ENCODE results near the gene FMNL2. TPM values are rescaled to one million over a fixed set of nuclear protein-coding genes. Genes with fewer than 3 reads are reported as not detected.
A peak's percentile ranks its signal among the peaks of the same experiment; 100 is the strongest.

FMNL2 gene
- total RNA-seq, 1 experiment from 2014 or later = 33.6 TPM

- BruUV-seq (replicated peaks) = no TSS peak
- DNase-seq (ENCODE audit: low read depth, low spot score) (no peak), ATAC-seq (no peak)
- Histone ChIP-seq H3K4me1 (ENCODE audit: control insufficient read depth, insufficient read depth, low read length) (peaks cover 45% of the 10 kb centered on the region), H3K36me3 (ENCODE audit: control insufficient read depth, insufficient read depth, low read length) (no peaks in the 10 kb centered on the region), H3K27ac (ENCODE audit: low read length) (peak overlapping the region; percentile 89; the same call in 1 of the 2 replicates), H3K4me3 (ENCODE audit: low read depth in 2 of 2, low read length in 2 of 2) (no peak overlapping the region), H3K27me3 (ENCODE audit: control insufficient read depth, insufficient read depth, low read length) (no peaks in the 10 kb centered on the region), H3K9me3 (ENCODE audit: control insufficient read depth, insufficient read depth, low read depth, low read length) (no peaks in the 10 kb centered on the region)
- POLR2A ChIA-PET = no interaction called here
- intact Hi-C loops (cut with micrococcal nuclease; ENCODE audit: unreplicated experiment) (loop anchor here (5.0 kb wide), 2 partner anchors 128 to 273 kb away; partner anchors contain the start of gene FMNL2), in situ Hi-C loops (cut with HindIII; ENCODE audit: low pct_unique_long_range_greater_than_20kb, low sequenced_read_pairs) (no loop called here)
- no peak for TF ChIP-seq TCF7L2 (IDR thresholded peaks at IDR 0.05; ENCODE audit: low read depth, low read length)
- TF ChIP-seq CTCF (IDR thresholded peaks at IDR 0.05) = no peak
- TF ChIP-seq REST (IDR thresholded peaks at IDR 0.05; ENCODE audit: insufficient read depth in 1 of 2, low read depth in 2 of 2, low read length in 1 of 2) = no peak
- TF ChIP-seq SIN3A (IDR thresholded peaks at IDR 0.05; ENCODE audit: borderline replicate concordance, insufficient read depth, low read depth, low read length) = no peak
- TF ChIP-seq POLR2AphosphoS5 (IDR thresholded peaks at IDR 0.05; ENCODE audit: low read depth, low read length) = no peak
- CTCF ChIA-PET = no interaction called here
Observed at GRCh38 chr2:152464851-152465470, 130.0 kb downstream of the FMNL2 start.

GRCh38 chr2:152465541-152465940 lies 130.6 kb downstream of the FMNL2 start:
- in situ Hi-C loops (cut with HindIII; ENCODE audit: low pct_unique_long_range_greater_than_20kb, low sequenced_read_pairs) = no loop called here
- ATAC-seq = no peak
- Histone ChIP-seq H3K4me1 (ENCODE audit: control insufficient read depth, insufficient read depth, low read length) (peaks cover 47% of the 10 kb centered on the region), H3K4me3 (ENCODE audit: low read depth in 2 of 2, low read length in 2 of 2) (no peak overlapping the region), H3K36me3 (ENCODE audit: control insufficient read depth, insufficient read depth, low read length) (no peaks in the 10 kb centered on the region), H3K9me3 (ENCODE audit: control insufficient read depth, insufficient read depth, low read depth, low read length) (no peaks in the 10 kb centered on the region), H3K27me3 (ENCODE audit: control insufficient read depth, insufficient read depth, low read length) (no peaks in the 10 kb centered on the region), H3K27ac (ENCODE audit: low read length) (peak overlapping the region; percentile 89)
- intact Hi-C loops (cut with micrococcal nuclease; ENCODE audit: unreplicated experiment) = loop anchor here (5.0 kb wide), 2 partner anchors 128 to 273 kb away; partner anchors contain the start of gene FMNL2
- no TSS peak for BruUV-seq (replicated peaks)
- no peak for DNase-seq (ENCODE audit: low read depth, low spot score)
- POLR2A ChIA-PET = no interaction called here
- CTCF ChIA-PET = no interaction called here
- TF ChIP-seq SIN3A (IDR thresholded peaks at IDR 0.05; ENCODE audit: borderline replicate concordance, insufficient read depth, low read depth, low read length) (no peak), POLR2AphosphoS5 (IDR thresholded peaks at IDR 0.05; ENCODE audit: low read depth, low read length) (no peak), REST (IDR thresholded peaks at IDR 0.05; ENCODE audit: insufficient read depth in 1 of 2, low read depth in 2 of 2, low read length in 1 of 2) (no peak), CTCF (IDR thresholded peaks at IDR 0.05) (no peak), TCF7L2 (IDR thresholded peaks at IDR 0.05; ENCODE audit: low read depth, low read length) (no peak)

All from Panc1 (cell line).